GM12864 (cell line): ENCODE results near the gene CACNG1.

Source experiments
- DNase-seq: peaks from one replicate; pipeline ENCODE4 v3.0.0-alpha.2; 2011; ENCODE audit warnings: low read depth
- H3K4me3 ChIP-seq: 2 replicates; pipeline ENCODE4 v1.5.1; 2011; ENCODE audit warnings: mild to moderate bottlenecking, low read depth, low read length, control low read depth
- CTCF ChIP-seq: IDR thresholded peaks from 2 replicates; pipeline ENCODE4 v1.5.1; 2011; ENCODE audit warnings: low read depth, mild to moderate bottlenecking, moderate library complexity, low read length, control low read depth, inconsistent platforms; ENCODE audit errors: missing control alignments

CACNG1 gene

GRCh38 chr17:67063141-67063540, 18.8 kb downstream of the CACNG1 start:
- no peak overlapping the region for H3K4me3 ChIP-seq
- TF ChIP-seq CTCF = no peak
- DNase-seq = no peak

- no peak overlapping the region for H3K4me3 ChIP-seq
- TF ChIP-seq CTCF = no peak
- DNase-seq = no peak
Measured at GRCh38 chr17:67066717-67067116, 22.4 kb downstream of the CACNG1 start.

GRCh38 chr17:67067571-67068482, 23.5 kb downstream of the CACNG1 start:
- no peak for TF ChIP-seq CTCF
- no peak overlapping the region for H3K4me3 ChIP-seq
- DNase-seq = no peak

- DNase-seq = no peak
- TF ChIP-seq CTCF = no peak
Measured at GRCh38 chr17:67068999-67069398, 24.6 kb downstream of the CACNG1 start.

GRCh38 chr17:67069603-67070136, 25.3 kb downstream of the CACNG1 start:
- no peak overlapping the region for H3K4me3 ChIP-seq
- TF ChIP-seq CTCF = no peak
- DNase-seq = no peak

More at GRCh38 chr17:67068999-67069398, 24.6 kb downstream of the CACNG1 start:
- no peak overlapping the region for H3K4me3 ChIP-seq

GRCh38 chr17:67071595-67071994, 27.2 kb downstream of the CACNG1 start:
- no peak overlapping the region for H3K4me3 ChIP-seq
- DNase-seq = no peak
- TF ChIP-seq CTCF = no peak
